HCT116 (cell line): ENCODE results near the gene DAGLA. TPM values are rescaled to one million over a fixed set of nuclear protein-coding genes. Genes with fewer than 3 reads are reported as not detected.

Source experiments
- ATAC-seq: fragments of 200-7000 bp; cut with Tn5 transposase; 2 replicates; pipeline ENCODE4 v1.9.1; 2020; ENCODE audit warnings: mild to moderate bottlenecking, moderate library complexity
- BruUV-seq: library from RNA; stranded (reverse); fragments of 400-500 nt; replicated peaks from 2 replicates; lab custom pipeline; 2021; lab: Mats Ljungman, UMichigan
- CTCF ChIA-PET: fragments of 300-600 bp; sonication (Branson Sonifier 250); formaldehyde crosslinking; loops from one replicate; lab custom pipeline; 2021; ENCODE audit warnings: antibody characterized with exemption; lab: Charles Lee
- POLR2A ChIA-PET: fragments of 300-600, 350-600 bp; sonication (Branson Sonifier 250); formaldehyde crosslinking; loops from one replicate; lab custom pipeline; 2021; ENCODE audit warnings: antibody characterized with exemption; lab: Charles Lee
- RAD21 ChIA-PET, 2 experiments: fragments of 300-600 bp; sonication (Branson Sonifier 250); formaldehyde crosslinking; loops; one replicate each; lab custom pipeline; 2023; ENCODE audit warnings: low total read pairs in 2 of 2; ENCODE audit not compliant: uncharacterized antibody in 2 of 2, unreplicated experiment in 2 of 2, low non-redundant PET in 1 of 2; lab: Charles Lee
- DNase-seq: peaks from one replicate; pipeline ENCODE4 v3.0.0-alpha.2; 2010; ENCODE audit warnings: low read depth, low spot score
- H2AFZ ChIP-seq: fragments of 200-600 bp; shearing (Covaris generic), sonication (generic); 2 replicates; pipeline ENCODE4 v1.6.1; 2017; ENCODE audit warnings: low read depth, mixed run types, mixed read lengths, antibody characterized with exemption, low read length; ENCODE audit not compliant: poor library complexity, severe bottlenecking
- H3K27ac ChIP-seq: 2 replicates; pipeline ENCODE4 v1.5.1; 2012; ENCODE audit warnings: low read depth, low read length
- H3K27me3 ChIP-seq: fragments of 200-600 bp; sonication (generic); 2 replicates; pipeline ENCODE4 v1.6.1; 2016; ENCODE audit warnings: mixed run types, low read length, mixed read lengths; ENCODE audit not compliant: insufficient read depth
- H3K36me3 ChIP-seq, 2 experiments: fragments of 200-500 bp in 1 of 2; fragments of 200-600 bp in 1 of 2; sonication (Bioruptor generic) in 1 of 2; sonication (generic) in 1 of 2; 2 replicates each; pipeline versions ENCODE4 v1.5.1 to v1.6.1; 2014 to 2016; ENCODE audit warnings: low read length in 2 of 2, inconsistent platforms in 1 of 2, mixed read lengths in 1 of 2, mixed run types in 1 of 2; ENCODE audit not compliant: insufficient read depth in 2 of 2, control insufficient read depth in 1 of 2
- H3K4me1 ChIP-seq, 2 experiments: fragments of 200-600 bp in 1 of 2; sonication (generic) in 1 of 2; 2 replicates each; pipeline versions ENCODE4 v1.5.1 to v1.6.1; 2012 to 2017; ENCODE audit warnings: low read length in 2 of 2, inconsistent platforms in 1 of 2, mild to moderate bottlenecking in 1 of 2, mixed read lengths in 1 of 2, mixed run types in 1 of 2, moderate library complexity in 1 of 2; ENCODE audit not compliant: insufficient read depth in 2 of 2, control insufficient read depth in 1 of 2
- H3K4me2 ChIP-seq: fragments of 200-600 bp; sonication (generic); 2 replicates; pipeline ENCODE4 v1.6.1; 2017; ENCODE audit warnings: mixed run types, low read length, mixed read lengths
- H3K4me3 ChIP-seq, 2 experiments: fragments of 200-600 bp in 1 of 2; sonication (generic) in 1 of 2; replicated peaks in 1 of 2; 2 replicates each; pipeline ENCODE4 v1.5.1; 2011 to 2016; ENCODE audit warnings: low read length in 2 of 2, control low read depth in 1 of 2, low read depth in 1 of 2, mild to moderate bottlenecking in 1 of 2, mixed read lengths in 1 of 2, mixed run types in 1 of 2
- H3K79me2 ChIP-seq: fragments of 200-600 bp; sonication (generic); 2 replicates; pipeline ENCODE4 v1.6.1; 2017; ENCODE audit warnings: mild to moderate bottlenecking, mixed run types, low read length, moderate library complexity, mixed read lengths; ENCODE audit not compliant: insufficient read depth
- H3K9ac ChIP-seq: fragments of 200-600 bp; sonication (generic); 2 replicates; pipeline ENCODE4 v1.6.1; 2016; ENCODE audit warnings: low read length, mixed read lengths
- H3K9me2 ChIP-seq: fragments of 200-600 bp; sonication (generic), shearing (Covaris generic); 2 replicates; pipeline ENCODE4 v1.6.1; 2017; ENCODE audit warnings: mixed run types, mild to moderate bottlenecking, moderate library complexity; ENCODE audit not compliant: insufficient read depth
- H3K9me3 ChIP-seq, 2 experiments: fragments of 200-500 bp in 1 of 2; fragments of 200-600 bp in 1 of 2; sonication (Bioruptor generic) in 1 of 2; sonication (generic) in 1 of 2; 2 replicates each; pipeline ENCODE4 v1.6.1; 2014 to 2017; ENCODE audit warnings: low read length in 2 of 2, mixed read lengths in 2 of 2, inconsistent platforms in 1 of 2, low read depth in 1 of 2, mild to moderate bottlenecking in 1 of 2, mixed run types in 1 of 2, moderate library complexity in 1 of 2; ENCODE audit not compliant: control insufficient read depth in 1 of 2, insufficient read depth in 1 of 2
- H4K20me1 ChIP-seq: fragments of 200-600 bp; sonication (generic), shearing (Covaris generic); 2 replicates; pipeline ENCODE4 v1.6.1; 2017; ENCODE audit warnings: mixed run types, mild to moderate bottlenecking, moderate library complexity; ENCODE audit not compliant: insufficient read depth
- ATF3 ChIP-seq: IDR thresholded peaks from 2 replicates; pipeline ENCODE4 v1.6.1; 2012
- CEBPB ChIP-seq: IDR thresholded peaks from 2 replicates; pipeline ENCODE4 v1.6.1; 2012; ENCODE audit warnings: low read depth
- EZH2 ChIP-seq: fragments of 200-600 bp; sonication (generic); IDR thresholded peaks from 2 replicates; pipeline ENCODE4 v1.6.1; 2017; ENCODE audit warnings: antibody characterized with exemption, mixed run types
- POLR2A ChIP-seq: IDR thresholded peaks from 2 replicates; pipeline ENCODE4 v1.7.0; 2011; ENCODE audit warnings: borderline replicate concordance; ENCODE audit not compliant: insufficient read depth, insufficient read length; ENCODE audit errors: extremely low read depth
- POLR2AphosphoS5 ChIP-seq: IDR thresholded peaks from 2 replicates; pipeline ENCODE4 v1.6.1; 2011; ENCODE audit warnings: mild to moderate bottlenecking, low read depth, low read length, moderate library complexity
- RAD21 ChIP-seq: IDR thresholded peaks from 2 replicates; pipeline ENCODE4 v1.6.1; 2012; ENCODE audit warnings: low read depth, mild to moderate bottlenecking
- SP1 ChIP-seq: IDR thresholded peaks from 2 replicates; pipeline ENCODE4 v1.6.1; 2012; ENCODE audit warnings: low read depth
- TCF7L2 ChIP-seq: IDR thresholded peaks from 2 replicates; pipeline ENCODE4 v1.7.0; 2011; ENCODE audit warnings: borderline replicate concordance, inconsistent platforms; ENCODE audit not compliant: insufficient read depth, insufficient read length; ENCODE audit errors: extremely low read depth
- YY1 ChIP-seq: IDR thresholded peaks from 2 replicates; pipeline ENCODE4 v1.6.1; 2011; ENCODE audit warnings: low read length, low read depth, moderate library complexity, mild to moderate bottlenecking; ENCODE audit not compliant: insufficient replicate concordance; ENCODE audit errors: extremely low read depth
- ZFX ChIP-seq: fragments of 450-650 bp; IDR thresholded peaks from 2 replicates; pipeline ENCODE4 v1.6.1; 2017
- intact Hi-C: fragments of 100-400 bp; cut with micrococcal nuclease; formaldehyde crosslinking; loops from 2 replicates; pipeline ENCODE4 v1.10.0; 2022
- total RNA-seq: library from RNA; stranded (reverse); gene quantifications from one replicate; pipeline ENCODE4 v1.2.1, GENCODE V29; 2021; ENCODE audit not compliant: unreplicated experiment
- TF ChIP-seq, protein P1 (sequence below): IDR thresholded peaks from 2 replicates; pipeline ENCODE4 v1.6.1; 2011; ENCODE audit warnings: mild to moderate bottlenecking, low read length, moderate library complexity; ENCODE audit not compliant: insufficient replicate concordance; ENCODE audit errors: extremely low read depth
- TF ChIP-seq, protein P2 (sequence below): IDR thresholded peaks from 2 replicates; pipeline ENCODE4 v1.6.1; 2012

DAGLA gene
- total RNA-seq, 1 experiment from 2014 or later, result 2.7 TPM

DNA sequence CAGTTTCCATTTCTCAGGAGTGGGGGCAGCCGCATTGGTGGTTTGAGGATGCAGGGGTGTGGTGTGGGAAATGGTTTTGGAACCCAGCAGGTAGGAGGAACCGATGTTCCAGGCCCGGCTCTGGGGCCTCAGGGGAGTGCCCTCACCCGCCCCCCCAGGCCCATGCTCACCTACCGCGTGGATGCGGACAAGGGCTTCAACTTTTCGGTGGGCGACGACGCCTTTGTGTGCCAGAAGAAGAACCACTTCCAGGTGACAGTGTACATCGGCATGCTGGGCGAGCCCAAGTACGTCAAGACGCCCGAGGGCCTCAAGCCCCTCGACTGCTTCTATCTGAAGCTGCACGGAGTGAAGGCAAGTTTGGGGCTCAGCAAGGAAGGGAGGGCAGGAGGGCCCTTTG lies 93.6 kb downstream of the DAGLA start:
- H3K27ac ChIP-seq, result no peak overlapping the region
- no peaks in the 10 kb centered on the region for H3K27me3 ChIP-seq
- H3K9me2 ChIP-seq, result no peaks in the 10 kb centered on the region
- H3K9ac ChIP-seq, result no peak overlapping the region
- no peak overlapping the region for H3K4me2 ChIP-seq
- TF ChIP-seq ZFX (no peak), CEBPB (no peak), RAD21 (no peak), TCF7L2 (no peak)
- DNase-seq (no peak), ATAC-seq (no peak)
- H3K36me3 ChIP-seq, result peaks cover 0 to 7% of the 10 kb centered on the region in 2 experiments; a peak in 1 of 4 replicates
- no peak overlapping the region for H3K4me3 ChIP-seq
- H3K79me2 ChIP-seq, result no peaks in the 10 kb centered on the region
- ChIA-PET CTCF (no interaction called here), POLR2A (no interaction called here), RAD21 (no interaction called here)
- no peak overlapping the region for H2AFZ ChIP-seq
- H3K4me1 ChIP-seq, result peaks cover 10 to 20% of the 10 kb centered on the region in 2 experiments
- H4K20me1 ChIP-seq, result no peaks in the 10 kb centered on the region
- BruUV-seq, result no TSS peak
- no peaks in the 10 kb centered on the region for H3K9me3 ChIP-seq
- intact Hi-C loops, result no loop called here

GRCh38 chr11:61774411-61774810 lies 94.2 kb downstream of the DAGLA start:
- no peaks in the 10 kb centered on the region for H3K9me3 ChIP-seq
- H3K27me3 ChIP-seq, result no peaks in the 10 kb centered on the region
- no peaks in the 10 kb centered on the region for H3K79me2 ChIP-seq
- CTCF ChIA-PET, result no interaction called here
- peaks cover 0 to 7% of the 10 kb centered on the region in 2 experiments; a peak in 1 of 4 replicates for H3K36me3 ChIP-seq
- POLR2A ChIA-PET, result no interaction called here
- no peak overlapping the region for H3K27ac ChIP-seq
- H3K4me3 ChIP-seq, result no peak overlapping the region
- no peak for TF ChIP-seq EZH2
- no peak for TF ChIP-seq POLR2AphosphoS5
- no peak for TF ChIP-seq SP1
- no peak for TF ChIP-seq ATF3
- TF ChIP-seq POLR2A, result no peak
- TF ChIP-seq, protein P1, sequence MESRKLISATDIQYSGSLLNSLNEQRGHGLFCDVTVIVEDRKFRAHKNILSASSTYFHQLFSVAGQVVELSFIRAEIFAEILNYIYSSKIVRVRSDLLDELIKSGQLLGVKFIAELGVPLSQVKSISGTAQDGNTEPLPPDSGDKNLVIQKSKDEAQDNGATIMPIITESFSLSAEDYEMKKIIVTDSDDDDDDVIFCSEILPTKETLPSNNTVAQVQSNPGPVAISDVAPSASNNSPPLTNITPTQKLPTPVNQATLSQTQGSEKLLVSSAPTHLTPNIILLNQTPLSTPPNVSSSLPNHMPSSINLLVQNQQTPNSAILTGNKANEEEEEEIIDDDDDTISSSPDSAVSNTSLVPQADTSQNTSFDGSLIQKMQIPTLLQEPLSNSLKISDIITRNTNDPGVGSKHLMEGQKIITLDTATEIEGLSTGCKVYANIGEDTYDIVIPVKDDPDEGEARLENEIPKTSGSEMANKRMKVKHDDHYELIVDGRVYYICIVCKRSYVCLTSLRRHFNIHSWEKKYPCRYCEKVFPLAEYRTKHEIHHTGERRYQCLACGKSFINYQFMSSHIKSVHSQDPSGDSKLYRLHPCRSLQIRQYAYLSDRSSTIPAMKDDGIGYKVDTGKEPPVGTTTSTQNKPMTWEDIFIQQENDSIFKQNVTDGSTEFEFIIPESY, result no peak
- no peak for TF ChIP-seq RAD21
- TF ChIP-seq, protein P2, sequence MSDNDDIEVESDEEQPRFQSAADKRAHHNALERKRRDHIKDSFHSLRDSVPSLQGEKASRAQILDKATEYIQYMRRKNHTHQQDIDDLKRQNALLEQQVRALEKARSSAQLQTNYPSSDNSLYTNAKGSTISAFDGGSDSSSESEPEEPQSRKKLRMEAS, result no peak
- no peak for TF ChIP-seq YY1
- H3K4me2 ChIP-seq, result no peak overlapping the region
- no TSS peak for BruUV-seq
- intact Hi-C loops, result no loop called here
- no peaks in the 10 kb centered on the region for H4K20me1 ChIP-seq
- H3K9ac ChIP-seq, result no peak overlapping the region
- DNase-seq (no peak), ATAC-seq (no peak)
- H2AFZ ChIP-seq, result no peak overlapping the region
- RAD21 ChIA-PET, result no interaction called here
- H3K9me2 ChIP-seq, result no peaks in the 10 kb centered on the region
- H3K4me1 ChIP-seq, result peaks cover 10 to 18% of the 10 kb centered on the region in 2 experiments
